Stimulated activated CD4-positive, alpha-beta T cell treated with anti-CD3 and anti-CD28 coated beads, TNF-alpha, amount 100 ng/mL, for 24 hours (primary cell): ENCODE data around the gene BRD1.
"Not testable (repeated sequence)": the region's sequence is repeated elsewhere in the genome, so short reads cannot be mapped to it uniquely, and the experiment has no call there.

ENCODE experiments used
- DNase-seq, 3 experiments: peaks; one replicate each; pipeline ENCODE4 v3.0.0-alpha.2; 2020; ENCODE audit warnings: low read depth in 3 of 3

BRD1 gene

GRCh38 chr22:49826603-49827270, 936 bp downstream of the BRD1 start:
- no peak for DNase-seq

- peak; percentile 43 to 65 (median 49) for DNase-seq
These were observed 1.6 kb downstream of the BRD1 start for GRCh38 chr22:49825944-49826602.

DNA sequence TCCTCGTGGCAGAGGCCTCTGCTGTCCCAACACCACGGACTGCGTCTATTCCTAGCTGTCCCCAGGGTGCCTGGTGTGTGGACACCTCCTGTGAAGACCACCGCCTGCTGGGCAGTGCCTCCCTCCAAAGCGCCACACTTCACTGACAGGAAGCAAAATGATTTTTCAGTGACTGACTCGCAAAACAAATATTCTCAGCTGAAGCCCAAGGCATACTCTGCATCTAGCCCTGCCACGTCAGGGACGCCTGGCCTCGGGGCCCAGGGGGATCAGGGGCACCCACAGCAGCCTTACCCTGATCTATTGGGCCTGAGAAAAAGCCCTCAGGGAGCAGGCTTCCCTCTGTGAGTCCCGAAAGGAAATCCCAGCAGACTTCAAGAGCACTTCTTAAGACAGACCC, 2.2 kb downstream of the BRD1 start:
- DNase-seq: no peak

GRCh38 chr22:49824936-49825335, 2.7 kb downstream of the BRD1 start:
- no peak for DNase-seq

DNA sequence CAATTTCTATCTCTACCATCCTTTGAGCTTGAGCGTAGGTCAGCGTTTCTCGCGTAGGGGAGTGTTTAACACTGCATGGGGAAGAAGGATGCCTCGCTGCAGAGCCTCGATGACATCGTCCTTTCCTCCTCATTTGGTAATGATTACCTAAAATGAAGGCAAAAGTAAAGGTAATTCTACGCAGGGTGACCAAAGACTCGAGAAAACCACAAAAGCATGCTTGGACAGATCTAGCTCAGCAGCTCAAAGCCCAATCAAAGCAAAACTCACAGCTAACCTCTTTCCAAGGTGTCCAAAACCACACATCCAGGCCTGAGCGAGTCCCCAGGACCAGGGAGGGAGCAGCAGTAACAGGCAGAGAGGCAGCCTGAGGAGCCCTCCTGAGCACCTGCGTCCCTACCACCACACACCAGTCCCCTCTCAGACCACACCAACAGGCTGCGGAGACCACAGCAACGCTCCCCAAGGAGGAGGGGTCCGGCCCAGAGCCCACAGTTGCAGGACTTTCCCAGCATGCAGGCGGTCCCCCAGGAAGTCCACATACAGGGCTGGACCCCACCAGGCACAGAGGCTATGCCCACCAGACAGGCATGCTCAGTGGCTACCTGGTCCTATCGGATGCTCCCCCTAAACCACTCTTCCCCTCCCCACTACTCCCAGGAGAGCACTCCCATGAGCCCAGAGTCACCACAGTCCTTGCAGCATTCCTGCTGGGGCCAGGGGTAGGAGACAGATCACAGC, 3.3 kb downstream of the BRD1 start:
- no peak for DNase-seq

DNA sequence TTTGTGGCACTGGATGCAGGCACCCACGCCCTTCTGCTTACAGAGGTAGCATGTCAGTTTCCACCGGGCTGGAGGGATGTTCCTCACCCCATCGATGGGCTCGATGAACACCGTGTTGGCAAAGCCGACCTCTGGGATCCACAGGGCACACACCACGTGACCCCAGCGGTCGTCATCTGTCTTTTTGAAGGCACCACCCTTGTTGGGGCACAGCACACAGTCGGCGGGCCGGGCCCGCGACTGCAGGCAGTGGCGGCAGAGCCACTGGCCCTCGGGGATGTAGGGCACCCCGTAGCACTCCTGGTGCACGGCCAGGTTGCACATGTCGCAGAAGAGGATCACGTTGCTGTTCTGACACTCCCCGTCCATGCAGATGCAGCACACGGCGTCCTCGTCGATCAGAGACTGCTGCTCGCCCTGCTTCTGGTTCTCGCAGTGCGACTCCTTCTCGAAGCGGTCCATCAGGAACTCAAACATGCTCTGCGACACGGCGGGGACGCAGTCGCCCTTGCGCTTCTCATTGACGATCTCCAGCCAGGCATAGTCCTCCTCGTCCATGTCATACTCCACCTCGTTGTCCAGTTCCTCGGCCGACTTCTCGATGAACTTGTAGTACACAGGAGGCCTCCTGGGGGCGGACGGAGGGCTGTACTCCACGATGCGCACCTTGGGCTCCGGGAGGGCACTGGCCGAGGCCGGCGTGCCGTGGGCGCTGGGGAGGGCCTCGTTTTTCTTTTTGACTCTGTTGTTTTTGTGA, 4.2 kb downstream of the BRD1 start:
- DNase-seq: no peak

- DNase-seq: not testable (repeated sequence)
These were observed 5.9 kb downstream of the BRD1 start for GRCh38 chr22:49821741-49822140.

GRCh38 chr22:49820984-49821383, 6.7 kb downstream of the BRD1 start:
- no peak for DNase-seq

GRCh38 chr22:49817359-49817758, 10.3 kb downstream of the BRD1 start:
- no peak for DNase-seq

GRCh38 chr22:49815641-49816091, 12.0 kb downstream of the BRD1 start:
- DNase-seq: no peak

GRCh38 chr22:49814856-49815255, 12.8 kb downstream of the BRD1 start:
- DNase-seq: no peak

- DNase-seq: no peak
These were observed 13.4 kb downstream of the BRD1 start for GRCh38 chr22:49814164-49814686.

DNA sequence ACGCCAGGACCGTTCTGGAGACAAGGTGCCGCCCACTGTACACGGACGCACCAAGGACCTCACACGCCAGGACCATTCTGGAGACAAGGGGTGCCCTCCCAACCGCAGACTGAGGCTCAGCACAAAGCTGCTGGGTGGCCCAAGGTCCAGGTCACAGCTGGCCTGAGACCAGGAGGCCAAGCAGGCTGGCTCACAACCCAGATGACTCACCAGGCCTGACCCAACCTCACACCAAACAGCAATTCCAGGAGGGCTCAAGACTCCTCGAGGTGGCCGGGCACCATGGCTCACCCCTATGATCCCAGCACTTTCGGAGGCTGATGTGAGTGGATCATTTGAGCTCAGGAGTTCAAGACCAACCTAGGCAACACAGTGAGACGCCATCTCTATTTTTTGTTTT, 14.8 kb downstream of the BRD1 start:
- no peak for DNase-seq

- DNase-seq: no peak
These were observed 16.5 kb downstream of the BRD1 start for GRCh38 chr22:49811020-49811791.

DNA sequence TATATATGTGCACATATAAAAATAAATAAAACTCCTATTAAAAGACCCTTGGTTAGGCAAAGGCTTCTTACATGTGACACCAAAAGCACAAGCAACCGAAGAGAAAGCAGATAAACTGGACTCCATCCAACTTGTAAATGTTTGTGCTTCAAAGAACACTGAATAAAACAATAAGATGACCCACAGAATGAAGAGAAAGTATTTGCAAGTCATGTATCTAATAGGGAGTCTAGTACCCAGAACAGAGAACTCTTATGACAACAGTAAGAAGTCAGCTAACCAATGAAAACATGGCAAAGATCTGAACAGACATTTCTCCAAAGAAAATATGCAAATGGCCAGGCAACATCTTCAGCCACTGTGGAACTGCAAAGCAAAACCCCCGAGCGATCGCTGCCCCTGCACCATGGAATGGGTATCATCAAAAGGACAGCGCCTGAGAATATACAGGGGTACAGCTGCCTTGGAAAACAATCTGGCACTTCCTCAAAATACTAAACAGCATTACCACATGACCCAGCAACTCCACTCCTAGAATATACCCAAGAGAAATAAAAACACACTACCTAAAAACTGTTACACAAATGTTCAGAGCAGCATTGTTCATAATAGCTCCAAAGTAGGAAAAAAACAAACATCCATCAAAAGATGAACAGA, 17.2 kb downstream of the BRD1 start:
- no peak for DNase-seq

DNA sequence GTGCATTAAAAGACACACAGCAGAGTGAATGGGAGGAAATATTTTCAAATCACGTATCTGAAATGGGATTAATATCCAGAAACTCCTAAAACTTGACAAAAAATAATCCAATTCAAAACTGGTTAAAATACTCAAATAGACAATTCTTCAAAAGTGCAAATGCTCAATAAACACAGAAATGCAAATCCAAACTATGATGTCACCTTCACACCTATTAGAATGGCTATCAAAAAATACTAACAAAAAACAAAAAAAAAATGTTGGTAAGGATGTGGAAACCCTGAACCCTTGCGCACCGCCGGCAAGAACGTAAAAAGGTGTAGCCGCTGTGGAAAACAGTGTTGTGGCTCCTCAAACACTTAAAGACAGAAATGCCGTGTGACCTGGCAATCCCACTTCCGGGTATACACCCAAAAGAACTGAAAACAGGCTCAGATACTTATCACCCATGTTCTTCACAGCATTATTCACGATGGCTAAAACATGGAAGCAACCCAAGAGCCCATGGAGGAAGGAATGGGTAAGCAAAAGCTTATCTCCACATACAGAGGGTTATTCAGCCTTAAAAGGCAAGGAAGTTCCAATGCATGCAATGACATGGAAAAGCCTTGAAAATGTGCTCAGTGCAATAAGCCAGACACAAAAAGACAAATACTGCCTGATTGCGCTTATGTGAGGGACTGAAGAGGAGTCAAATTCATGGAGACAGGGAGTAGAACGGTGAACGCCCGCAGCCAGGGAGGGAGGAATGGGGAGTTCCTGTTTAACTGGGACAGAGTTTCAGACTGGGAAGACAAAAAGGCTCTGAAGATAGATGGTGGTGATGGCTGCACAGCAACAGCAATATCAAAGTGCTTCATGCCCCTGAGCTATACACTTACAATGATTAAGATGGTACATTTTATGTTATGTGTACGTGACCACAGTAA, 19.6 kb downstream of the BRD1 start:
- no peak for DNase-seq

DNA sequence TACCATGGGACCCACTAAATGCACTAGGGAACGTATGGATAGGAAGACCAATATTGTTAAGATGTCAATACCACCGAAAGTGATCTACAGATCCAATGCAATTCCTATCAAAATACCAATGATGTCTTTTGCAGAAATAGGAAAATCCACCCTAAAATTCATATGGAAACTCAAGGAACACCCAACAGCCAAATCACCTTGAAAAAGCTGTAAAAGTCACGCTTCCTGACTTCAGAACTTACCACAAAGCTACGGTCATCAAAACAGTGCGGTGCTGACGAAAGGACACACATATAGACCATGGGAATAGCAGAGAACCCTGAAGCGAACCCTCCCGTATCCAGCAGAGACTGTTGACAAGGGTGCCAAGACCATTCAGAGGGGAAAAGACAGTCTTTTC, 20.5 kb downstream of the BRD1 start:
- DNase-seq: no peak

DNA sequence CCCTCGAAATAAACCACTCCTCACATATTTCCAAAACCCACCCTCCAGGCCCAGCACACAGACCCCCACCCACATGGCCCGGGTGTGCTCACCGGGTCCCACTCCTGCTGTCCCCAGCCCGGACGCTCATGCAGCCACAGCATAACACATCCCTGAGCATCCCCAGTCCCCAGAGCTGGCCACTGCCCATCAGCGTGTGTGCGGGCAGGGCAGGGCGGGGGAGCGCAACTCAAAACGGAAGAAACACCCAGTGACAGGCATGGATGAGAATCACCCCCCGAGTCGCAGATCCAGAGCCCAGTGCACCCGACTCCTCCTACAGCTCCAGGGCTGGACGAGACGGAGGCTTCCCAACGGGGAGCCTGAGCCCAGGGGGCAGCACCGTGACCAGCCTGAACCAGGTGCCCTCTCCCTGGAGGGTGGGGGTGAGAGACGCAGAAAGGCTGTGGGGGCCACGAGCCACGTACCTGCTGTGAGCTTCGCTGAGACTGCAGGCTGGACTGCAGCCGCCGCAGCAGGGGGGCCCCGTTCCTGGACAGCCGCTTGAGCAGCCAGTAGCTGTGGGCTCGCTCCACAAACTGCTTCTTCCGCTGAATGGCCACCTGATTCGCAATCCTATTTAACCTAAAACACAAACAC, 23.8 kb downstream of the BRD1 start:
- no peak for DNase-seq

- DNase-seq: no peak
These were observed 24.5 kb downstream of the BRD1 start for GRCh38 chr22:49803134-49803533.
